Left hindlimb (tissue), 1 donor: ENCODE results near the gene TRIP6.
"Not testable (repeated sequence)": the region's sequence is repeated elsewhere in the genome, so short reads cannot be mapped to it uniquely, and the experiment has no call there.

Source experiments
- DNase-seq: peaks from one replicate; pipeline ENCODE4 v3.0.0-alpha.2; 2018

Gene TRIP6

DNA sequence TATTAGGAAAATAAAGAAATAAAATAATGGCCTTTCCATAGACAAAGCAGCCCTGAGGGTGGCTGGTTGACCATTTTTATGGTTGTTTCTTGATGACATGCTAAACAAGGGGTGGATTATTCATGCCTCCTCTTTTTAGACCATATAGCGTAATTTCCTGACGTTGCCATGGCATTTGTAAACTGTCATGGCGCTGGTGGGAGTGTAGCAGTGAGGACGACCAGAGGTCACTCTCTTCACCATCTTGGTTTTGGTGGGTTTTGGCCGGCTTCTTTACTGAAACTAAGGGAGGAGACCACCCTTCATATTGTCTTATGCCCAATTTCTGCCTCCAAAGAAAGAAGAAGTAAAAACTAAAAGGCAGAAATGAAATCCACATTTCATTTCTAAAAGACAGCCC, 52.1 kb downstream of the TRIP6 start:
- not testable (repeated sequence) for DNase-seq

- DNase-seq, result not testable (repeated sequence)
Observed at GRCh38 chr7:100919779-100920437, 52.7 kb downstream of the TRIP6 start.

- no peak for DNase-seq
Observed at GRCh38 chr7:100921039-100921438, 53.9 kb downstream of the TRIP6 start.
